ENCODE results near the gene GNAI2.
"Not testable (repeated sequence)": the region's sequence is repeated elsewhere in the genome, so short reads cannot be mapped to it uniquely, and the experiment has no call there.

The GNAI2 gene

GRCh38 chr3:50264383-50264963, 28.5 kb downstream of the GNAI2 start:
- DNase-seq (ENCODE audit: low read depth): no peak

- no peak for DNase-seq (ENCODE audit: low read depth)
These were observed 29.0 kb downstream of the GNAI2 start for GRCh38 chr3:50264964-50265485.

- no peak for DNase-seq (ENCODE audit: low read depth)
These were observed 29.6 kb downstream of the GNAI2 start for GRCh38 chr3:50265571-50265970.

GRCh38 chr3:50266017-50266416, 30.0 kb downstream of the GNAI2 start:
- DNase-seq (ENCODE audit: low read depth): no peak

- no peak for DNase-seq (ENCODE audit: low read depth)
These were observed 30.8 kb downstream of the GNAI2 start for GRCh38 chr3:50266836-50267235.

- DNase-seq (ENCODE audit: low read depth): no peak
These were observed 31.4 kb downstream of the GNAI2 start for GRCh38 chr3:50267280-50267913.

GRCh38 chr3:50268276-50268675, 32.3 kb downstream of the GNAI2 start:
- no peak for DNase-seq (ENCODE audit: low read depth)

- no peak for DNase-seq (ENCODE audit: low read depth)
These were observed 32.9 kb downstream of the GNAI2 start, which contains the start of gene SEMA3B for GRCh38 chr3:50268703-50269451. TSS of gene SEMA3B (plus strand) at chr3:50269147. CDS start at chr3:50269241, 94 bp downstream.

- no peak for DNase-seq (ENCODE audit: low read depth)
These were observed 33.5 kb downstream of the GNAI2 start for GRCh38 chr3:50269460-50269859.

- DNase-seq (ENCODE audit: low read depth): no peak
These were observed 34.0 kb downstream of the GNAI2 start for GRCh38 chr3:50269977-50270413.

- DNase-seq (ENCODE audit: low read depth): no peak
These were observed 34.6 kb downstream of the GNAI2 start for GRCh38 chr3:50270422-50271224.

- DNase-seq (ENCODE audit: low read depth): no peak
These were observed 35.4 kb downstream of the GNAI2 start for GRCh38 chr3:50271314-50271936.

- DNase-seq (ENCODE audit: low read depth): not testable (repeated sequence)
These were observed 36.5 kb downstream of the GNAI2 start for GRCh38 chr3:50272538-50272910.

GRCh38 chr3:50272911-50273688, 37.1 kb downstream of the GNAI2 start:
- peak; percentile 75 for DNase-seq (ENCODE audit: low read depth)

- DNase-seq (ENCODE audit: low read depth): no peak
These were observed 37.7 kb downstream of the GNAI2 start for GRCh38 chr3:50273689-50274065.

GRCh38 chr3:50274371-50275104, 38.5 kb downstream of the GNAI2 start:
- peak; percentile 43 for DNase-seq (ENCODE audit: low read depth)

GRCh38 chr3:50275141-50275995, 39.4 kb downstream of the GNAI2 start:
- DNase-seq (ENCODE audit: low read depth): no peak

- DNase-seq (ENCODE audit: low read depth): no peak
These were observed 40.2 kb downstream of the GNAI2 start for GRCh38 chr3:50275996-50276761.

- no peak for DNase-seq (ENCODE audit: low read depth)
These were observed 40.7 kb downstream of the GNAI2 start for GRCh38 chr3:50276762-50277101.
